Cardiac septum (tissue), 1 donor: ENCODE data around the gene ARMC2. TPM values are rescaled to one million over a fixed set of nuclear protein-coding genes. Genes with fewer than 3 reads are reported as not detected.

Experiments
- total RNA-seq: library from RNA; stranded (reverse); fragmentation: NEBNext Ultra II Directional; extraction: Animal tissue kit (Norgen Biotek cat#: 25700); gene quantifications from one replicate; pipeline ENCODE4 v1.2.1, GENCODE V29; 2021
- donor health status: DM: no; HTN: no; CAD: no.

The ARMC2 gene
- total RNA-seq, 1 donor from 2014 or later: 11.0 TPM

Other genes with a start within 250 kb of the ARMC2 start
- 29.6 TPM for gene SESN1, start 246.4 kb downstream of the ARMC2 start, total RNA-seq
- 7.9 TPM for gene CEP57L1, start 247.1 kb downstream of the ARMC2 start, total RNA-seq